Astrocyte (in vitro differentiated cells and primary cell): ENCODE data around the gene APBB3.

Source experiments
- CTCF ChIP-seq: IDR thresholded peaks from 2 replicates; pipeline ENCODE4 v1.5.1; 2011; ENCODE audit warnings: low read depth, mild to moderate bottlenecking, inconsistent platforms, low read length, moderate library complexity; ENCODE audit not compliant: insufficient read depth
- EZH2 ChIP-seq: IDR thresholded peaks from 2 replicates; pipeline ENCODE4 v1.6.1; 2012; ENCODE audit warnings: mild to moderate bottlenecking, low read length, inconsistent platforms; ENCODE audit not compliant: insufficient read depth

GRCh38 chr5:140570058-140570457 lies 5.7 kb upstream of the APBB3 start:
- TF ChIP-seq CTCF (no peak), EZH2 (no peak)
